Raji (cell line): Measurements from ENCODE around the gene CAV2.

Source experiments
- POLR2A ChIP-seq: IDR thresholded peaks from 2 replicates; pipeline ENCODE4 v1.6.1; 2011; ENCODE audit warnings: low read depth, low read length, control low read depth; ENCODE audit not compliant: insufficient read depth

Gene CAV2

DNA sequence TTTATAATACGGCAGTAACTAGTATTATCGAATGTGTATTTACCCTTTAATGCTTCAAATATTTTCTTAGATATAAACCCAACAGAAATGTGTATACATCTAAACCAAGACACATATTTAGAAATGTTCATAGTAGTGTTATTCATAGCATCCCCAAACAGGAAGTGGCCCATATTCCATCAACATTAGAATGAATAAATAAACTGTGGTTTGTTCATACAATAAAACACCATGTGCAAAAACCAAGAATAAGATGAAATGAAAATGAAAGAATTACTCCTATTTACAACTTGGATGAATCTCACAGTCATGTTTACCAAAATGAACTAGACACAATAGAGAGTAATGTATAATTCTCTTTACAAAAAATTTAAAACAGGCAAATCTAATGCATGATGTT is 9.2 kb upstream of the CAV2 start:
- TF ChIP-seq POLR2A, result no peak

DNA sequence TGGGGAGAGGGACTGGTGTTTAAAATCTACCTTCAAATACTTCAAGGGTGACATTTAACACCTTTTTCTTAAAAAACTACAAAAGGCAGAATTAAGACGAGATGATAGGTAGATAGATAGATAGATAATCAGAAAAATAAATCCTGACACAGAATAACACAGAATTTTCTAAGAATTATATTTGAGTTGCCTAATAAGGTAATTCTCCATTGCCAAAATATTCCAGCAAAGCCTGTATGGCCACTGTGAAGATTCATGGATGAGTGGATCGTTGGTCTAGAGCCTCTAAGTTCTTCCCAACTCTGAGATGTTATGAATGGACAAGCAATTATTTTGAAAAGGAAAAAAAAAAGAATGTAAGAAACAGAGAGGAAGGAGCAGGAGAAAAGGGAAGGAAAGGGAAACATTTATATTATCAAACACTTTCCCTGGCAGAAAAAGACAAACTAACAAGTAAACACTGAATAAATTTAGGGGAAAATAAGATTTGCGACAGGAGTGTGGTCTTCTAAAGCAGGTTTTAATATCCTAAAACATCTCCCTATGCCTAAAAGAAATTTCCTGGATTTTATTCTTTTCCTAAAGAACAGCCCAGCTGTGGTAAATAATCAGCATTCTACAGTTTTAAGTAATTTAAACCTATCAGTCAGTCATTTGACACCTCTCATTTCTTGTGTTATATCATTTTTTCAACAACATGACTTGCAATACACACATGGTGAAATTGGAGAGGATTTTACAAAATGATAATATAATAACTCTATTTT is 7.5 kb upstream of the CAV2 start:
- no peak for TF ChIP-seq POLR2A

DNA sequence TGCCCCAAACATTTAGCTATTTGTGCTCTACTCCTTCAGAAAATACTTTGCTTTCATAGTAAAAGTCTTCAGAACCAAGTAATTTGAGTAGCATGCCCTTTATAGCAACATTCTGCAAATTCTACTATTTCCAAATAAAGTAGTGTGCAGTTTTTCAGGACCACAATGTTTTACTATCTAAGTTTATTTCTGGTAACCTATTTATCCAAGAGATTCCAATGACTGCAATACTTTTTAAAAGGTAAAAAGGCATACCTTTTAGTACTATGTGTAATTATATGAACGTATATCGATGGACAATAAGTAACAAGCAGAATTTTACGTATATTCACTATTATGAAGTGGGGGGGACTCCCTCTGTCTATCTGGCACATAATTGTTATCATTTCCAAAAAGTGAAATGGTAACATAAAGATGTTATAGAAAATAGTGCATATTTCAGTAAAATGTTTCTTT is 6.9 kb upstream of the CAV2 start:
- no peak for TF ChIP-seq POLR2A

DNA sequence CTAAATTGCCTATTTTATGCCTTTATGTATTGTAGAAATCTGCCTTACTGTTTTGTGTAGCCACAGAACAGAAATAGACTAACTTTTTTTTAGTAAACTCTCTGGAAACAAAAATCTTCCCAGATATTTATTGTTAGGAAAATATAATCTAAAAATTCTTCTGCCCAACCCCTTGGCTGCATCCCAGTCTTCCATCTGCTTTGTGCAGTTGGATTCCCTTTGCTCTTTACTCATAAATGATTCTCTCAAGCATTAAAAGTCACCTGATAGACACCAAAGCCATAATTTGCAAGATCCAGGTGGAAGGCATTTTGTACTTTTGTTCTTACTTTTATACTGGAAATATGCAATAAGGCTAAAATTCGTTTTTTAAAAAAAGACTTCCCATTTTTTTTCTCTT is 6.1 kb upstream of the CAV2 start:
- no peak for TF ChIP-seq POLR2A

DNA sequence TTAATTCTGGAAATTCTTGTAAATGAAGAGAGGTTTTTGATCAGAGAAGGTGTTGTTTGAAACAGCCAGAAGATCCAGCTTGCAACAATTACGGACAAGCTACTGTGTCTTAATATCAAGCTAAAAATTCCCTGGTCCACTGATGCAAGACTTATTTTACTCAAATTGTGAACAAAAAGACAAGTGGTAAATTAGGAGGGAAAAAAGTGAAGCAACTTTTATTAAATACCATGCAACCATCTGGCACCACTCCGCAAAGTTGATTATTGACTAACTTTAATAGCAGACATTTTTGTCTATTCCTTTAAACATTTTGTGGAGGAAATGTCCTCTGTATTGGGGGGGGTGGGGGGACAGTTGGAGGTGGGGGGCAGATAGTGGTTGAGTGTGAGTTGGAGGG is 5.1 kb upstream of the CAV2 start:
- no peak for TF ChIP-seq POLR2A

DNA sequence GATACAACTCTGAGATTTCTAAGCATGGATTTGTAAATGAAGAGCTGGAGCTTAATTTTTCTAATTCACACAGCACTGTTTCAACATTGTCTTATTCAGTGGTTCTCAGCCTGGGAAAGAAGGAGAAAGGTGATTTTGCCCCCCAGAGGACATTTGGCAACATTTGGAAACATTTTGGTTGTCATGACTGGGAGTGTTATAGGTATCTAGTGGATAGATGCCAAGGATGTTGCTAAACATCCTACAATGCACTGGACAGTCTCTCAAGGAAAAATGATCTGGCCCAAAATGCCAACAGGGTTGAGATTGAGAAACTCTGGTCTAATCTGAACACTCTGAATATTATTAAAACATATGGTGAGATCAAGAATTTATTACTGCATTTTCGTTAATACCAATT is 3.8 kb upstream of the CAV2 start:
- no peak for TF ChIP-seq POLR2A

DNA sequence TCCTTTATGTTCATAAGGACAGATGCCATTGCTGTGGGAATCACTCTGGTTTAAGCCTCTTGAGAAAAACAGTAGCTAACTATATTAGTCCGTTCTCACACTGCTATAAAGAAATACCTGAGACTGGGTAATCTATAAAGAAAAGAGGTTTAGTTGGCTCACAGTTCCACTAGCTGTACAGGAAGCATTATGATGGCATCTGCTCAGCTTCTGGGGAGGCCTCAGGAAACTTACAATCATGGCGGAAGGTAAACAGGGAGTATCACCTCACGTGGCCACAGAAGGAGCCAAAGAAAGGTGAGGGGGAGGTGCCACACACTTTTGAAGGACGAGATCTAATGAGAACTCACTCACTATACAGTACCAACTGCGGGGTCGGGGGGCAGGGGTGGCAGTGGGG is 2.9 kb upstream of the CAV2 start:
- TF ChIP-seq POLR2A, result no peak

DNA sequence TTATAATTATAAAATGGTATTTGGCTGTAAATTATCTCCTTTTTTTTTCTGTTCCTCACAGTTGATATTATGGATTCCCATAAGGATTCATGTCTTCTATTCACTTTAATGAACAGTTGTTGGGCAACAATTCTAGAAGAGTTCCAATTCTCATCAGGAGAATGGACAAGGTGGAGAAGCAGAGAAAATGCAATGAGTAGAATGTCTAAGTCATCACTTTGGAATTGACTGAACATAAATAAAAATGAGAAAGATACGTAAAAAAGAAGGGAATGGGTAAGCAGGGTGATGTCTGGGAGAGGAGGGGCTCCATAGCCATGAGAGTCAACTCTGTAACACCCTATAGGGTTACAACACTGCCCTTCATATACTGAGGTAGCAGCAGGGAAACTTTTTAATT is 1.8 kb upstream of the CAV2 start:
- TF ChIP-seq POLR2A, result no peak

DNA sequence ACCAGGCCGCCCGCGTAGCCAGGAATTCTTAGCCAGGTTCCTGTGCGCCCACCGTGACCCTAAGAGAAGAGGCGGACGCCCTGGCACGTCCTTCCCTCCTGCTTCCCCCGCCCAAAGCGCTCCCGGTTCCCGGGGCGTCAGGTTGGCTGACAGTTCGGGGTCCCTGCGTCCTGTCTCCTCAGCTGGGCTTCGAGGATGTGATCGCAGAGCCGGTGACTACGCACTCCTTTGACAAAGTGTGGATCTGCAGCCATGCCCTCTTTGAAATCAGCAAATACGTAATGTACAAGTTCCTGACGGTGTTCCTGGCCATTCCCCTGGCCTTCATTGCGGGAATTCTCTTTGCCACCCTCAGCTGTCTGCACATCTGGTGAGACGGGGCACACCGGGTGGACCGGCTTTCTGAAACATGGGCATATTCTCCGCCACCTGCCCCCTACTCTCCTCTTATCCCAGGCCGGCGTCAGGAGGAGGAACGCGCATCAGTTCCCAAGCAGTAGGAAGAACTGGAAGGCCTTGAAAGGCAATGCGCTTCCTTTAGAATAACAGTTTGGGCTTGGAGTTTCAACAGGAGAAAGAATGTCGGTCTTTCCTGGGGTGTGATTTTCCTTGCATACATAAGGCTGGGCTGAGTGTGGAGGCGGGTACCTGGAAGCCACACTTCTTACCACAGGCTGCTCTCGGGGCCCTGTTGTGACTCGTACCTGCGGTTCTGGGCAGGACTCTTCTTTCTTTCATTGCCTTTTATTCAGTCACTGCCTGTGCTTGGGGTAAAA is 728 bp downstream of the CAV2 start:
- TF ChIP-seq POLR2A, result no peak

DNA sequence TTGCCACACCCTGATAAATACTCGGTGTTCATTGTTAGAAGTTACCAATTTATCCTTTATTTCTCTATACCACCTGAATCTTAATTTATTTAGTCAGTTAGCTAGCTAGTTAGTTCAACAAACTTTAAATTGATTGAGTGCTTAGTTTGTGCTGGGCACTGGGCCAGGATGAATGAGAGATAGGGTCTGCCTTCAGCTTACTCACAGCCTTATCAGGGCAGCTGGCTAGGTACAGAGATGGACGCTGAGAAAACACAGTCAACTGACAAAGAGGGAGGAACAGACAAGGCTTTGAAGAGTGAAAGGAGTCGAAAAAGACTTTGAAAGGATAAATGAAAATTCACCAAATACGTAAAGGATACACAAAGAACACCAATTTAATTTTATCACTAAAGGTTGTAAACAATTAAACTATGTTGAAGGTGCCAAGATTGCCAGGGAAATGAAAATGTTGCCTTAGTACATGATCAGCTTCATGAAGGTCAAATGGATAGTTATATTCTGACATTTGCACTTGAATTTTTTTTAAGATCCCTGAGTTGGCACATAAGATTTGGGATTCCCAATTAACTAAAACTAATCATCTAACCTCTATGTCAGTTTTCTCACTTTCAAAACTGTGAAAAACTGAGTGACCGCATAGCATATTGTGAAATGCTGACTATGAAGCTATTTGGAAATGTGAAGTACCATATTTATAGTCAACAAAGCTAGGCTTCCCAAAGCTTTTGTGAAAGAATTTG is 2.1 kb downstream of the CAV2 start:
- TF ChIP-seq POLR2A, result no peak

DNA sequence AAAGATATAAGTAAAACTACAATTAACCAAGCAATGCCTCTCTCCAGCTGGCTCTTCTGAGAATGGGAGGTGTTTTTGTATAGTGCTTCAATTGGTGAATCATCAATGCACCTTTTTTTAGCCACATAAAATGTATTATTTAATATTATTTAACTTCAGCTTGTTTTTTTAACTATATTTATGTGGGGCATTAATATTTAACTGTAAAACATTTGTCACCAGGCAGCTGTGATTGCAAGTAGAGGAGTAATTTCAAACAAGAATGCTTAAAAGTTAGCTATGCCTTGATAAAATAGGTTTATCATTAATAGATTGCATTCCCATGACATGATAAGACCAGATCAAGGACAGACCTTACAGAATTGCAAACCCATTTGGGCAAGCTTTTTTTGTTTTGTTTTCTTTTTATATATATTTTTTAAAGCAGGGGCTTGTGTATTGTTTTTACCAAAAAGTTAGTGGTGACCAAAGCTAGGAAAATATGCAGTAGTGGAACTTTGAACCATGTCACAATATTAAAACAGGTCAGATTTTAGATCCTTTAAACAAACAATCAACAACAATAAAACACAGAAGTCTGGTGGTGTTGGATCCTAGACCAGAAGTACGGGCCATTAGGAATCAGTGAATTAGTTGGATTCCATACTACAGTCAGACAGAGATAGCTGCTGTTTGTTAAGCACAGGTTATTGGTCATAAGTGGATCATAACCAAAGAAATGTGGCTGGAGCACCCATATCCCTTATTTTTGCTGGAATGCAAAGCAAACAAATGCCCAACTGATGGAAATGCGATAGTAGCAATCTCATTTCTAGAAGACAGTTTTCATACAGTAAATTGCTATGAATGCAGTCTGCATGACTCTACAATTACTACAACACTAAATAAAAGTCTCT is 2.9 kb downstream of the CAV2 start:
- no peak for TF ChIP-seq POLR2A

DNA sequence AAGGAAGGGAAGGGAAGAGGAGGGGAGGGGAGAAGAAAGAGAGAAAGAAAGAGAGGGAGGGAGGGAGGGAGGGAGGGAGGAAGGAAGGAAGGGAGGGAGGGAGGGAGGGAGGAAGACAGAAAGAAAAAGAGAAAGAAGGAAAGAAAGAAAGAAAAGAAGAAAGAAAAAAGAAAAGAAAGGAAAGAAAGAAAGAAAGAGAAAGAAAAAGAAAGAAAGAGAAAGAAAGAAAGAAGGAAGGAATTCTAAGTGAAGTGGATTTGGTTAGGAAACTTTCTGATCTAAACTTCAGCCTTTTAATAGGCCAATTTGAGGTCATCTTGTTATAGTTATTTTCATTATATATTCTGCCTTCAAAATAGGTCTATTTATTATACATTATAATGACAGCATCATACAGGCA is 4.3 kb downstream of the CAV2 start:
- TF ChIP-seq POLR2A, result no peak

DNA sequence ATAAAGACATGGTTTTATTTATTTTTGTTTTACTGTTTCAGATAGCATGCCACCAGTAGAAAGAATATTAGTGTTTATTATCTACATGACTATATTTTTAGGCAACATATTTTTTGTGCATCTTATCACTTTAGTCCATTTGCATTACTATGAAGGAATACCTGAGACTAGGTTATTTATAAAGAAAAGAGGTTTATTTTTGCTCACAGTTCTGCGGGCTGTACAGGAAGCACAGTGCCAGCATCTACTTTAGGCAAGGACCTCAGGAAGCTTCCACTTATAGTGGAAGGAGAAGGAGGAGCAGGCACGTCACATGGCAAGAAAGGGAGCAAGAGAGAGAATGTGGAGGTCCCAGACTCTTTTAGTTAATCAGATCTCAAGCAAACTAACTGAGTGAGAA is 5.7 kb downstream of the CAV2 start:
- TF ChIP-seq POLR2A, result no peak

DNA sequence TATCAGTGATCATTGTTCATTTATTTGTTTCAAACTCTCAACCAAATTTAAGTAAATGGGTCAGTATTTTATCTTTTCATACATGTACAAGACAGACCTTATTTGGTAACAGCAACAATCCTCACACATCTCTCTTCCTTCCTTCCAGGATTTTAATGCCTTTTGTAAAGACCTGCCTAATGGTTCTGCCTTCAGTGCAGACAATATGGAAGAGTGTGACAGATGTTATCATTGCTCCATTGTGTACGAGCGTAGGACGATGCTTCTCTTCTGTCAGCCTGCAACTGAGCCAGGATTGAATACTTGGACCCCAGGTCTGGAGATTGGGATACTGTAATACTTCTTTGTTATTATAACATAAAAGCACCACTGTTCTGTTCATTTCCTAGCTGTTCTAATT is 6.3 kb downstream of the CAV2 start:
- no peak for TF ChIP-seq POLR2A

DNA sequence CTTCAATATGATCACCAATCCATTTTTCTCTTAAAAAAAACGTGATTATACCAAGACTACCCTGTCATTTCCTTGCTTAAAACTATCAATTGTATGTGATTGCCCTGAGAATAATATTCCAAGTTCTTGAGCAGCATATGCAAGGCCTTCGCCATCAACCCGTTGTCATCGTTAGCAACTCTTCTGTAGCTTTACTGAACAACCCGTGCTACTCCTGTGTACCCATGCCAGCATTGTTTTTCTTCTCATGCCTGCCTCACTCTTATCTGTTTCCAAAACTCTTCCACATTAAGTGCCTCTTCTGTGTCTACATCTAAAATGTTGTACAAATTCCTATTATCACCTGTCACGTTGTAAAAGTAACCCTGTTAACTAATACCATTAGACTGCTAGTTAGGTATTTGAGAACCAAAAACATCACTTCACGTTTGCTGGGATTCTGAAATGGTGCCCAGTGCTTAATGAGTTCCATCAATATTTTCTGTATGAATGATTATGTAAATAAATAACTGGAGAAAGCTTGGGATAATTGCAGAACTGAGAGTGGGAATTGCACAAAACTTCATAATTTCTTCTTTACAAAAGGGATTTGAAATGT is 10.5 kb downstream of the CAV2 start:
- TF ChIP-seq POLR2A, result no peak

DNA sequence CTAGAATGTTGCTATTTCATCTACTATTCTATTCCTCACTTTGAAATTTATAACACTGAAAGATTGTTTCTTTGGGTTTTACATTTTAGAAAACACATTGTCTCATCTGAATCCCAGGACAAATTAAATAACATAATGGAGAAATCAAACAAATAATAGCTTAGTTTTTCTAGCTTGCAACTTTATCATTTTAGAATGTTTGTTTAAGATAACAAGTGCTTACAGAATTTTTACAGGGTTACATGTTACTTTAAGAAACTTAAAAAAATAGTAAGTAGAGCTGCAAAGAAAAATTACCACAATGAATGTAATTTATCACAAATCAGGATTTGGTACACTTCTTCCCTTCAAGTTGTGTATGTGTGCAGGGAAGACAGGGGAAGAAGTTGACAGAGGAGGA is 11.3 kb downstream of the CAV2 start:
- TF ChIP-seq POLR2A, result no peak
